Measurements from ENCODE around the gene TRIM5. TPM values are rescaled to one million over a fixed set of nuclear protein-coding genes. Genes with fewer than 3 reads are reported as not detected.
A peak's percentile ranks its signal among the peaks of the same experiment; 100 is the strongest.

The TRIM5 gene
- total and polyA plus RNA-seq, 12 donors: 8.2 to 36.4 (median 30.7) TPM

DNA sequence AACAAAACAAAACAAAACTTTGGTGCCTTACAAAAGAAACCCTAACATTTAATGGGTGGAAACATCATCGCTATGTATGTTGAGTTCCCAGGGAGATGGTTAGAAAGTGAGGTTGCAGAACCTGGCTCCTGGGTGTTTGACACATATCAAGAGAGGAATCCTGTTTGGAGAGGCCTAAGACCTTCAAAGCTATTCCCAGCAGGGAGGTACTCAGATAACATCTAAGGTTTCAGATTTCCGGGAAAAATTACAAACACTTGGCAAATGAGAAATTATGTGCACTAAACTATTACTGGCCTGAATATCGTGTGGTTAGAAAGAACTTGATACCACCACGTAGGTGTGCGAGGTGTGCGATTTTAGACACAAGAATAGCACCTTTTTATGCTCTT lies 18.5 kb downstream of the TRIM5 start:
- Histone ChIP-seq H3K9me3 (replicated peaks in 1 of 3) (no peaks in the 10 kb centered on the region), H3K36me3 (replicated peaks in 1 of 2) (peaks cover 0 to 30% of the 10 kb centered on the region in 2 donors), H3K4me1 (replicated peaks in 1 of 2) (peaks cover 0 to 12% of the 10 kb centered on the region in 2 donors), H3K27me3 (no peaks in the 10 kb centered on the region), H3K4me3 (no peak overlapping the region), H3K27ac (no peak overlapping the region)
- no peak for DNase-seq
- TF ChIP-seq, protein P1, sequence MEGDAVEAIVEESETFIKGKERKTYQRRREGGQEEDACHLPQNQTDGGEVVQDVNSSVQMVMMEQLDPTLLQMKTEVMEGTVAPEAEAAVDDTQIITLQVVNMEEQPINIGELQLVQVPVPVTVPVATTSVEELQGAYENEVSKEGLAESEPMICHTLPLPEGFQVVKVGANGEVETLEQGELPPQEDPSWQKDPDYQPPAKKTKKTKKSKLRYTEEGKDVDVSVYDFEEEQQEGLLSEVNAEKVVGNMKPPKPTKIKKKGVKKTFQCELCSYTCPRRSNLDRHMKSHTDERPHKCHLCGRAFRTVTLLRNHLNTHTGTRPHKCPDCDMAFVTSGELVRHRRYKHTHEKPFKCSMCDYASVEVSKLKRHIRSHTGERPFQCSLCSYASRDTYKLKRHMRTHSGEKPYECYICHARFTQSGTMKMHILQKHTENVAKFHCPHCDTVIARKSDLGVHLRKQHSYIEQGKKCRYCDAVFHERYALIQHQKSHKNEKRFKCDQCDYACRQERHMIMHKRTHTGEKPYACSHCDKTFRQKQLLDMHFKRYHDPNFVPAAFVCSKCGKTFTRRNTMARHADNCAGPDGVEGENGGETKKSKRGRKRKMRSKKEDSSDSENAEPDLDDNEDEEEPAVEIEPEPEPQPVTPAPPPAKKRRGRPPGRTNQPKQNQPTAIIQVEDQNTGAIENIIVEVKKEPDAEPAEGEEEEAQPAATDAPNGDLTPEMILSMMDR (IDR thresholded peaks at IDR 0.05): no peak
- TF ChIP-seq POLR2A (IDR thresholded peaks at IDR 0.05): no peak
- 69 to 75% (median 71%) methylated on average over 6 of the region's 6 CpGs for WGBS, 4 donors
- intact Hi-C loops (cut with DNase I): no loop called here

DNA sequence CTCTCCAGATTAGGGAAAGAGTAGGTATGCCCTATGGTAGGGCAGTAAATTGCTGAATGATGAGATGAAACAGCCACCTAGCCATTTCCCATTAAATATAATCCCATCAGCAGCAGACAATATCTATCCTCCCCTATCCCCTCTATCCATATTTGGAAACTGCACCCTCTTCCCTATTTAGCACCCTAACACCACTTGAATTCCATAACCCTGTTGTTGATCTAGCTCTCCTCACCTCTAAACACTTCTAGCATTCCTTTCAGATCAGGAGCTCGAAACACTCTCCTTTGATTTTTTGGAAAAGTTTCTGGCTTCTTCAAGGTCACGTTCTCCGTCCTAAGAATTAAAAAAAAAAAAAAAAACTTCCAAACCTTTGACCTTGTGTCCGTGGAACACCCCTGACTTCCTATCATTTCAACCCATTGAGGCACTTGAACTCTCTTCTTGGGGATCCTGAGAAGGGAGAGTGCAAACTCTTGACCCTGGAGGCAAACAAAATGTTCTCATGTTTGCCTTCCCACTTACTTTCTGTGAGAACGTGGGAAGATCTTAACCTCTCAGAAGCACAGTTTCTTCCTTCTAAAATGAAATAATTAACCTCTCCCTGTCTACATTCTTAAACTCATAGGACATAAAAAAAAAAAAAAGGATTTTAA lies 19.0 kb downstream of the TRIM5 start:
- Histone ChIP-seq H3K4me1 (replicated peaks in 1 of 2) (peaks cover 0 to 11% of the 10 kb centered on the region in 2 donors), H3K9me3 (replicated peaks in 1 of 3) (no peaks in the 10 kb centered on the region), H3K27me3 (no peaks in the 10 kb centered on the region), H3K27ac (peak overlapping the region in 1 of 5 donors; percentile 33), H3K4me3 (no peak overlapping the region), H3K36me3 (replicated peaks in 1 of 2) (peaks cover 0 to 30% of the 10 kb centered on the region in 2 donors)
- WGBS, 4 donors: 45 to 50% (median 46%) methylated on average over 5 of the region's 5 CpGs
- intact Hi-C loops (cut with DNase I): no loop called here
- no peak for TF ChIP-seq POLR2A (IDR thresholded peaks at IDR 0.05)
- TF ChIP-seq, protein P1 (IDR thresholded peaks at IDR 0.05): no peak
- no peak for DNase-seq

DNA sequence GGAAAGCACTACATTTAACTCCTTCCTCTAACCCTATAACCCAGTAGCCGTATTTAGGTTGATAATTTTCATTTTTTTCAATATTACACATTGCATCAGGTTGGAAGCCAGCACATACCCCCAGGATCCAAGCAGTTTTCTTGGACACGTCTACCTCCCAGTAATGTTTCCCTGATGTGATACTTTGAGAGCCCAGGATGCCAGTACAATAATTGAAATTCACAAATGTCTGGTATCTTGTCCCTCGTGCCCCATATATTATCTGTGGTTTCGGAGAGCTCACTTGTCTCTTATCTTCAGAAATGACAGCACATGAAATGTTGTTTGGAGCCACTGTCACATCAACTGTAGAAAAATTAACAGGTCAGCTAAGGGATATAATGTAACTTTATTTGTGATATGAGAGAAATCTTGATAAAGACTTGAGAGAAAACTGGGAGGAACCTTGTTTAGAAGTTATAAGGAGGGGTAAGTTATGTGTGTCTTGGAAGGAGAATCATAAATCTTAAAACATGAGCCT lies 19.8 kb downstream of the TRIM5 start:
- no peak for DNase-seq
- Histone ChIP-seq H3K27me3 (no peaks in the 10 kb centered on the region), H3K4me3 (no peak overlapping the region), H3K4me1 (replicated peaks in 1 of 2) (peaks cover 0 to 11% of the 10 kb centered on the region in 2 donors), H3K9me3 (replicated peaks in 1 of 3) (no peaks in the 10 kb centered on the region), H3K36me3 (replicated peaks in 1 of 2) (peaks cover 0 to 30% of the 10 kb centered on the region in 2 donors), H3K27ac (no peak overlapping the region)
- TF ChIP-seq POLR2A (IDR thresholded peaks at IDR 0.05): no peak
- TF ChIP-seq, protein P1 (IDR thresholded peaks at IDR 0.05): no peak
- intact Hi-C loops (cut with DNase I): no loop called here
- 76 to 84% (median 81%) methylated on average over 4 of the region's 4 CpGs for WGBS, 4 donors

DNA sequence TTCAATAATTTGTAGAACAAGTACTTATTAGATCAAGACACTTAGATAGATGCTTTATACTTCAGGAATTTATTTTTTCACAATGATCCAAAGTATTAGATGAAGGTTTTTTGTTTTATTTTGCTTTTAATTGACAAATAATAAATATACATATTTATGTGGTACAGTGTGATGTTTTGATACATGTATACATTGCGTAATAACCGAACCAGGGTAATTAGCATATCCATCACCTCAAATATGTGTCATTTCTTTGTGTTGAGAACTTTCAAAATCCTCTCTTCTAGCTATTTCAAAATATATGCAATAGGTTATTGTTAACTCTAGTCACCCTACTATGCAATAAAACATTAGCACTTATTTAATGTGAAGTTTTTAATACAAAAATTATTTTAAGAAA lies 21.4 kb downstream of the TRIM5 start:
- intact Hi-C loops (cut with DNase I): no loop called here
- Histone ChIP-seq H3K36me3 (replicated peaks in 1 of 2) (peaks cover 0 to 19% of the 10 kb centered on the region in 2 donors), H3K9me3 (replicated peaks in 1 of 3) (no peaks in the 10 kb centered on the region), H3K4me1 (replicated peaks in 1 of 2) (peaks cover 0 to 11% of the 10 kb centered on the region in 2 donors), H3K4me3 (no peak overlapping the region), H3K27ac (no peak overlapping the region), H3K27me3 (no peaks in the 10 kb centered on the region)
- TF ChIP-seq, protein P1 (IDR thresholded peaks at IDR 0.05): no peak
- no peak for TF ChIP-seq POLR2A (IDR thresholded peaks at IDR 0.05)
- 92 to 100% (median 95%) methylated on average over 2 of the region's 2 CpGs for WGBS, 4 donors
- DNase-seq: no peak

Measured in adrenal gland (tissue), 12 donors.